ENCODE measurements around the gene ATG13.

- TF ChIP-seq CTCF (IDR thresholded peaks at IDR 0.05), result no peak
- no peak for TF ChIP-seq POLR2A (IDR thresholded peaks at IDR 0.05)
Observed at GRCh38 chr11:46628961-46629360, 11.6 kb downstream of the ATG13 start.
